Iris pigment epithelial cell (primary cell): ENCODE data around the gene SIRPA.
A peak's percentile ranks its signal among the peaks of the same experiment; 100 is the strongest.

Source experiments
- DNase-seq: peaks from one replicate; pipeline ENCODE4 v3.0.0-alpha.2; 2011; ENCODE audit warnings: low read depth

The SIRPA gene

GRCh38 chr20:1950836-1951235 is 55.6 kb downstream of the SIRPA start:
- DNase-seq: no peak

- no peak for DNase-seq
Observed at GRCh38 chr20:1951436-1952115, 56.4 kb downstream of the SIRPA start.

GRCh38 chr20:1952737-1953530 is 57.7 kb downstream of the SIRPA start:
- DNase-seq: no peak

GRCh38 chr20:1953621-1954020 is 58.4 kb downstream of the SIRPA start:
- DNase-seq: no peak

GRCh38 chr20:1955217-1955616 is 60.0 kb downstream of the SIRPA start:
- DNase-seq: no peak

- DNase-seq: no peak
Observed at GRCh38 chr20:1958426-1958825, 63.2 kb downstream of the SIRPA start.

- DNase-seq: no peak
Observed at GRCh38 chr20:1959156-1959555, 63.9 kb downstream of the SIRPA start.

GRCh38 chr20:1961374-1961773 is 66.2 kb downstream of the SIRPA start:
- DNase-seq: no peak

GRCh38 chr20:1964061-1964460 is 68.9 kb downstream of the SIRPA start:
- DNase-seq: no peak

GRCh38 chr20:1964659-1965405 is 69.6 kb downstream of the SIRPA start:
- no peak for DNase-seq

GRCh38 chr20:1965520-1966351 is 70.5 kb downstream of the SIRPA start:
- DNase-seq: peak; percentile 59

GRCh38 chr20:1968964-1969363 is 73.8 kb downstream of the SIRPA start:
- DNase-seq: no peak

GRCh38 chr20:1971893-1972586 is 76.8 kb downstream of the SIRPA start:
- DNase-seq: no peak

GRCh38 chr20:1973601-1974440 is 78.6 kb downstream of the SIRPA start:
- no peak for DNase-seq

GRCh38 chr20:1975291-1975690 is 80.1 kb downstream of the SIRPA start:
- no peak for DNase-seq

GRCh38 chr20:1979106-1979778 is 84.0 kb downstream of the SIRPA start:
- peak; percentile 6 for DNase-seq

GRCh38 chr20:1982686-1983085 is 87.5 kb downstream of the SIRPA start:
- no peak for DNase-seq

- no peak for DNase-seq
Observed at GRCh38 chr20:1983301-1983700, 88.1 kb downstream of the SIRPA start.

- no peak for DNase-seq
Observed at GRCh38 chr20:1987826-1988225, 92.6 kb downstream of the SIRPA start.
